Neutrophil (primary cell): ENCODE measurements around the gene CCDC70.

Source experiments
- H3K27ac ChIP-seq: fragments of 200-600 bp; sonication (generic); 2 replicates; pipeline ENCODE4 v1.5.1; 2016; ENCODE audit warnings: mild to moderate bottlenecking, moderate library complexity
- H3K27me3 ChIP-seq: fragments of 200-600 bp; sonication (generic); 2 replicates; pipeline ENCODE4 v1.6.0; 2016; ENCODE audit warnings: mild to moderate bottlenecking
- H3K36me3 ChIP-seq: fragments of 200-600 bp; sonication (generic); 2 replicates; pipeline ENCODE4 v1.5.1; 2017
- H3K4me1 ChIP-seq, 2 experiments: fragments of 200-600 bp in 1 of 2; sonication (generic) in 1 of 2; 1 replicate in 1 of 2; 2 replicates in 1 of 2; pipeline versions ENCODE4 v1.5.1 to v1.6.1; 2013 to 2016; ENCODE audit warnings: low read depth in 1 of 2, low read length in 1 of 2, mild to moderate bottlenecking in 1 of 2, moderate library complexity in 1 of 2; ENCODE audit not compliant: control insufficient read depth in 1 of 2, insufficient read depth in 1 of 2
- H3K4me3 ChIP-seq, 2 experiments: fragments of 200-600 bp in 1 of 2; sonication (generic) in 1 of 2; 1 replicate in 1 of 2; 2 replicates in 1 of 2; pipeline ENCODE4 v1.5.1; 2013 to 2016; ENCODE audit warnings: low read depth in 1 of 2, low read length in 1 of 2, mild to moderate bottlenecking in 1 of 2, moderate library complexity in 1 of 2
- H3K9me3 ChIP-seq: fragments of 200-600 bp; sonication (generic); 2 replicates; pipeline ENCODE4 v1.5.1; 2016
- TF ChIP-seq, protein P1 (sequence below): fragments of 200-600 bp; sonication (generic); IDR thresholded peaks from 2 replicates; pipeline ENCODE4 v1.5.1; 2016; ENCODE audit warnings: antibody characterized with exemption

The CCDC70 gene

DNA sequence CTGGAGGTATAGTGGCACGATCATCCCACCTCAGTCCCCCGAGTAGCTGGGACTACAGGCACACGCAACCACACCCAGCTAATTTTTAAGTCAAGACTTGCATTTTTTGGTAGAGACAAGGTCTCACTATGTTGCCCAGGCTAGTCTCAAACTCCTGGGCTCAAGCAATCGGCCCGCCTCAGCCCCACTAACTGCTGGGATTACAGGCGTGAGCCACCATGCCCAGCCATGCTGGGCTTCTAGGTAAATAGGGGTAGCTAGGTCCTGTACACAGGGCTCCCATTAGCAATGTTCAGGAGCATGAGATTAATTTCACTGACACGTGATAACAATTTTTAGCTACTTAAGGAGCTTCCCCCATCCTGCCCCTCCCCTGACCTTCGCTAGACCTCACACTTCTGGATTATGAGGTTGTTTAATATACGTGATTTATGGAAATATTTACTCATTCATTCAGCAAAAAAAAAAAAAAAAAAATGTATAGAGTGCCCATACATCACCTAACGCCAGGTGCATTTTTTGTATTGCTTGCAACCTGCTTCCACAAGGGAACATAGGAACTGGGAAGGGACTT lies 36.0 kb upstream of the CCDC70 start:
- Histone ChIP-seq H3K27ac (peak overlapping the region; percentile 97), H3K9me3 (no peaks in the 10 kb centered on the region), H3K4me3 (peak overlapping the region; percentile 56), H3K36me3 (no peaks in the 10 kb centered on the region), H3K4me1 (peaks cover 100% of the 10 kb centered on the region in 2 experiments), H3K27me3 (no peaks in the 10 kb centered on the region)
- TF ChIP-seq, protein P1, sequence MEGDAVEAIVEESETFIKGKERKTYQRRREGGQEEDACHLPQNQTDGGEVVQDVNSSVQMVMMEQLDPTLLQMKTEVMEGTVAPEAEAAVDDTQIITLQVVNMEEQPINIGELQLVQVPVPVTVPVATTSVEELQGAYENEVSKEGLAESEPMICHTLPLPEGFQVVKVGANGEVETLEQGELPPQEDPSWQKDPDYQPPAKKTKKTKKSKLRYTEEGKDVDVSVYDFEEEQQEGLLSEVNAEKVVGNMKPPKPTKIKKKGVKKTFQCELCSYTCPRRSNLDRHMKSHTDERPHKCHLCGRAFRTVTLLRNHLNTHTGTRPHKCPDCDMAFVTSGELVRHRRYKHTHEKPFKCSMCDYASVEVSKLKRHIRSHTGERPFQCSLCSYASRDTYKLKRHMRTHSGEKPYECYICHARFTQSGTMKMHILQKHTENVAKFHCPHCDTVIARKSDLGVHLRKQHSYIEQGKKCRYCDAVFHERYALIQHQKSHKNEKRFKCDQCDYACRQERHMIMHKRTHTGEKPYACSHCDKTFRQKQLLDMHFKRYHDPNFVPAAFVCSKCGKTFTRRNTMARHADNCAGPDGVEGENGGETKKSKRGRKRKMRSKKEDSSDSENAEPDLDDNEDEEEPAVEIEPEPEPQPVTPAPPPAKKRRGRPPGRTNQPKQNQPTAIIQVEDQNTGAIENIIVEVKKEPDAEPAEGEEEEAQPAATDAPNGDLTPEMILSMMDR, result no peak

- no peaks in the 10 kb centered on the region for H3K27me3 ChIP-seq
- peak overlapping the region; percentile 56 for H3K4me3 ChIP-seq
- TF ChIP-seq, protein P1, result no peak
- peaks cover 100% of the 10 kb centered on the region in 2 experiments for H3K4me1 ChIP-seq
- no peaks in the 10 kb centered on the region for H3K9me3 ChIP-seq
- H3K36me3 ChIP-seq, result no peaks in the 10 kb centered on the region
- peak overlapping the region; percentile 97 for H3K27ac ChIP-seq
Measured at GRCh38 chr13:51826606-51827005, 35.2 kb upstream of the CCDC70 start.

- Histone ChIP-seq H3K4me3 (peak overlapping the region; percentile 56), H3K4me1 (peaks cover 100% of the 10 kb centered on the region in 2 experiments), H3K27me3 (no peaks in the 10 kb centered on the region), H3K27ac (peak overlapping the region; percentile 97), H3K9me3 (no peaks in the 10 kb centered on the region), H3K36me3 (no peaks in the 10 kb centered on the region)
- TF ChIP-seq, protein P1, result no peak
Measured at GRCh38 chr13:51827254-51827653, 34.5 kb upstream of the CCDC70 start.

DNA sequence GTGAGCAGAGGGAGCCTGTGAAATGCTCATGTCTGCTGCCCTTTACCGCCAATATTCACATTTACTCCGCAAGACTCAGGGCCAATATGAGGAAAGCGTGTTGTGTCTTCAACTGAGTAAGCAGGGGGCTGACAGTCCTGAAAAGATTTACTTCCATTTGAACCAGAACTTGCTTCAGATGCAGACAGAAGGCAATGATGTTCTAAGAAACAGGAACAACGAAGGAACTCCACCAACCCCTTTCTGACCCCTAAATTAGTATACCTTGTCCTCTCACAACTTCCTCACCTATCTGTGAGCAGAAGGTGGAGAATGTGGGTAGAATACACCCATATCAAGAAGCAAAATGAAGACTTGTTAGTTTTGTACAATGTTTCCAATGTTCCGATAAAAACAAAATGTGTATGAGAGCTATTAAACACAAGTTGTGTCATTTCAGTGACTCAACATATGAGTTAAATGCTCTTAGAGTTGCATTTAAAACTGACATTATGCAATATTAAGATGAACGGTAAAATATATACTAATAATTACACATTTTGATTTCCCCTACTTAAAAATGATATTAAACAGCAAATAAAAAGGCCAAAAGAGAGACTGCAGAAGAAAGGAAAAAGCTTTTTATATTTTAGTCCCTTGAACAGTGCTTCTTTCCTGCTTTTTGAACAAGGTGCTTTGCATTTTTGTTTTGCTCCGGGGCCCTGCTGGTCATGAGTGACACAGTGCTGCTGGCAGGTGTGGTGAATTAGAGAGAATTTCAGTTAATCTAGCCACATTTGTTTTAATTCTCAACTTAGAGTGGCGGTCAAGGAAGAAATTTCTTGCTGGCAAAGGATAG lies 32.8 kb upstream of the CCDC70 start:
- TF ChIP-seq, protein P1, result no peak
- H3K4me1 ChIP-seq, result peaks cover 100% of the 10 kb centered on the region in 2 experiments
- H3K4me3 ChIP-seq, result peak overlapping the region; percentile 10 to 26
- peak overlapping the region; percentile 97 for H3K27ac ChIP-seq
- H3K9me3 ChIP-seq, result no peaks in the 10 kb centered on the region
- no peaks in the 10 kb centered on the region for H3K36me3 ChIP-seq
- no peaks in the 10 kb centered on the region for H3K27me3 ChIP-seq

- H3K27ac ChIP-seq, result peak overlapping the region; percentile 97
- peaks cover under 1% of the 10 kb centered on the region for H3K36me3 ChIP-seq
- H3K4me3 ChIP-seq, result peak overlapping the region in 1 of 2 experiments; percentile 26
- TF ChIP-seq, protein P1, result no peak
- H3K4me1 ChIP-seq, result peaks cover 100% of the 10 kb centered on the region in 2 experiments
- H3K9me3 ChIP-seq, result no peaks in the 10 kb centered on the region
- no peaks in the 10 kb centered on the region for H3K27me3 ChIP-seq
Measured at GRCh38 chr13:51829568-51829899, 32.2 kb upstream of the CCDC70 start.
